Measurements from ENCODE around the gene KDM4B.
A peak's percentile ranks its signal among the peaks of the same experiment; 100 is the strongest.
"Not testable (repeated sequence)": the region's sequence is repeated elsewhere in the genome, so short reads cannot be mapped to it uniquely, and the experiment has no call there.

KDM4B gene

GRCh38 chr19:4968462-4969291 lies at the start of gene KDM4B:
KDM4B (plus strand) TSS chr19:4969113; CDS start chr19:5032891, 63,778 bp downstream.
- DNase-seq (ENCODE audit: low spot score), result peak; percentile 97

- no peak for DNase-seq (ENCODE audit: low spot score)
Measured at GRCh38 chr19:4922530-4923275, 46.2 kb upstream of the KDM4B start.

GRCh38 chr19:4923276-4923747 lies 45.6 kb upstream of the KDM4B start:
- DNase-seq (ENCODE audit: low spot score), result no peak

GRCh38 chr19:4929186-4929585 lies 39.7 kb upstream of the KDM4B start:
- DNase-seq (ENCODE audit: low spot score), result no peak

GRCh38 chr19:4930664-4931063 lies 38.2 kb upstream of the KDM4B start:
- no peak for DNase-seq (ENCODE audit: low spot score)

- no peak for DNase-seq (ENCODE audit: low spot score)
Measured at GRCh38 chr19:4932711-4933110, 36.2 kb upstream of the KDM4B start.

- no peak for DNase-seq (ENCODE audit: low spot score)
Measured at GRCh38 chr19:4933528-4933927, 35.4 kb upstream of the KDM4B start.

GRCh38 chr19:4935444-4935843 lies 33.5 kb upstream of the KDM4B start:
- no peak for DNase-seq (ENCODE audit: low spot score)

- DNase-seq (ENCODE audit: low spot score), result no peak
Measured at GRCh38 chr19:4937060-4937459, 31.9 kb upstream of the KDM4B start.

GRCh38 chr19:4938461-4938860 lies 30.5 kb upstream of the KDM4B start:
- DNase-seq (ENCODE audit: low spot score), result not testable (repeated sequence)

GRCh38 chr19:4939466-4939865 lies 29.4 kb upstream of the KDM4B start:
- no peak for DNase-seq (ENCODE audit: low spot score)

GRCh38 chr19:4941638-4942169 lies 27.2 kb upstream of the KDM4B start:
- DNase-seq (ENCODE audit: low spot score), result not testable (repeated sequence)

GRCh38 chr19:4950650-4951049 lies 18.3 kb upstream of the KDM4B start:
- not testable (repeated sequence) for DNase-seq (ENCODE audit: low spot score)

GRCh38 chr19:4951656-4952055 lies 17.3 kb upstream of the KDM4B start:
- no peak for DNase-seq (ENCODE audit: low spot score)

- DNase-seq (ENCODE audit: low spot score), result no peak
Measured at GRCh38 chr19:4952945-4953344, 16.0 kb upstream of the KDM4B start.

- DNase-seq (ENCODE audit: low spot score), result not testable (repeated sequence)
Measured at GRCh38 chr19:4954320-4955149, 14.4 kb upstream of the KDM4B start.

GRCh38 chr19:4955274-4955673 lies 13.6 kb upstream of the KDM4B start:
- no peak for DNase-seq (ENCODE audit: low spot score)

GRCh38 chr19:4957981-4958380 lies 10.9 kb upstream of the KDM4B start:
- DNase-seq (ENCODE audit: low spot score), result no peak

- DNase-seq (ENCODE audit: low spot score), result no peak
Measured at GRCh38 chr19:4962085-4962619, 6.8 kb upstream of the KDM4B start.

- DNase-seq (ENCODE audit: low spot score), result no peak
Measured at GRCh38 chr19:4965061-4965460, 3.9 kb upstream of the KDM4B start.

- DNase-seq (ENCODE audit: low spot score), result no peak
Measured at GRCh38 chr19:4966591-4966990, 2.3 kb upstream of the KDM4B start.

All from HuH-7 (cell line).